Endothelial cell of umbilical vein (primary cell): ENCODE data around the gene ACOT11. TPM values are rescaled to one million over a fixed set of nuclear protein-coding genes. Genes with fewer than 3 reads are reported as not detected.

ENCODE experiments used
- BruUV-seq: library from RNA; stranded (reverse); fragments of 400-500 nt; replicated peaks from 2 replicates; lab custom pipeline; 2021; lab: Mats Ljungman, UMichigan
- CTCF ChIA-PET: fragments of 300-600, 350-600 bp; sonication (Branson Sonifier 250); formaldehyde crosslinking; loops from one replicate; lab custom pipeline; 2021; ENCODE audit warnings: antibody characterized with exemption, inconsistent platforms; lab: Charles Lee
- POLR2A ChIA-PET: fragments of 300-600, 350-600 bp; sonication (Branson Sonifier 250); formaldehyde crosslinking; loops from one replicate; lab custom pipeline; 2021; ENCODE audit warnings: antibody characterized with exemption, inconsistent platforms; lab: Charles Lee
- DNase-seq: peaks from one replicate; pipeline ENCODE4 v3.0.0-alpha.2; 2011; ENCODE audit warnings: low read depth, low spot score
- FAIRE-seq: peaks from 2 replicates; lab custom pipeline; 2011; peaks lifted over from hg19 to GRCh38; lab: Jason Lieb, UNC
- H2AFZ ChIP-seq: 2 replicates; pipeline ENCODE4 v1.6.0; 2012; ENCODE audit warnings: low read depth, low read length, control low read depth, inconsistent platforms
- H3K27ac ChIP-seq: 2 replicates; pipeline ENCODE4 v1.5.1; 2011; ENCODE audit warnings: low read depth, mild to moderate bottlenecking, control low read depth, low read length, moderate library complexity; ENCODE audit not compliant: insufficient read depth
- H3K27me3 ChIP-seq, 2 experiments: 2 replicates each; pipeline versions ENCODE4 v1.6.0 to v1.6.1; 2011; ENCODE audit warnings: low read length in 2 of 2, mixed read lengths in 1 of 2; ENCODE audit not compliant: control insufficient read depth in 2 of 2, insufficient read depth in 2 of 2
- H3K36me3 ChIP-seq, 2 experiments: 2 replicates in 1 of 2; 3 replicates in 1 of 2; pipeline ENCODE4 v1.5.1; 2011; ENCODE audit warnings: low read length in 2 of 2, mild to moderate bottlenecking in 1 of 2, moderate library complexity in 1 of 2; ENCODE audit not compliant: control insufficient read depth in 2 of 2, insufficient read depth in 2 of 2; ENCODE audit errors: extremely low read depth in 1 of 2
- H3K4me1 ChIP-seq: 3 replicates; pipeline ENCODE4 v1.5.1; 2011; ENCODE audit warnings: mild to moderate bottlenecking, low read length; ENCODE audit not compliant: control insufficient read depth, insufficient read depth; ENCODE audit errors: extremely low read depth
- H3K4me2 ChIP-seq: 2 replicates; pipeline ENCODE4 v1.6.1; 2011; ENCODE audit warnings: low read length, control low read depth, mixed read lengths; ENCODE audit not compliant: insufficient read depth
- H3K4me3 ChIP-seq, 3 experiments: fragments of 200-600 bp in 1 of 3; sonication (generic), shearing (Covaris generic) in 1 of 3; replicated peaks in 1 of 3; 2 replicates each; pipeline ENCODE4 v1.5.1; 2011 to 2016; ENCODE audit warnings: control low read depth in 3 of 3, low read length in 3 of 3, mild to moderate bottlenecking in 2 of 3, inconsistent platforms in 1 of 3, low read depth in 1 of 3, moderate library complexity in 1 of 3; ENCODE audit not compliant: insufficient read depth in 1 of 3
- H3K79me2 ChIP-seq: 2 replicates; pipeline ENCODE4 v1.6.0; 2012; ENCODE audit warnings: low read length, inconsistent platforms; ENCODE audit not compliant: control insufficient read depth, insufficient read depth
- H3K9ac ChIP-seq: replicated peaks from 2 replicates; pipeline ENCODE3; 2011; ENCODE audit warnings: low read length, control low read depth; ENCODE audit not compliant: insufficient read depth; ENCODE audit errors: extremely low read depth
- H3K9me1 ChIP-seq: replicated peaks from 3 replicates; pipeline ENCODE4 v1.6.0; 2011; ENCODE audit warnings: mild to moderate bottlenecking, low read length; ENCODE audit not compliant: control insufficient read depth, insufficient read depth; ENCODE audit errors: extremely low read depth
- H3K9me3 ChIP-seq: replicated peaks from 2 replicates; pipeline ENCODE4 v1.5.1; 2012; ENCODE audit warnings: low read length, inconsistent platforms; ENCODE audit not compliant: control insufficient read depth, insufficient read depth
- H4K20me1 ChIP-seq: replicated peaks from 2 replicates; pipeline ENCODE3; 2011; ENCODE audit warnings: mild to moderate bottlenecking, low read length; ENCODE audit not compliant: control insufficient read depth, insufficient read depth; ENCODE audit errors: extremely low read depth
- CTCF ChIP-seq, 2 donors: IDR thresholded peaks; 1 replicate in 1 of 2; 2 replicates in 1 of 2; pipeline ENCODE4 v1.5.1; 2011; ENCODE audit warnings: low read length in 2 of 2, mild to moderate bottlenecking in 2 of 2, moderate library complexity in 2 of 2, control low read depth in 1 of 2, inconsistent platforms in 1 of 2, low read depth in 1 of 2; ENCODE audit not compliant: insufficient read depth in 1 of 2; ENCODE audit errors: extremely low read depth in 1 of 2
- EZH2 ChIP-seq: IDR thresholded peaks from 2 replicates; pipeline ENCODE4 v1.6.1; 2012; ENCODE audit warnings: borderline replicate concordance, low read depth, mild to moderate bottlenecking, moderate library complexity, low read length, inconsistent platforms; ENCODE audit not compliant: severe bottlenecking
- FOS ChIP-seq: IDR thresholded peaks from 2 replicates; pipeline ENCODE4 v1.6.1; 2011; ENCODE audit warnings: mild to moderate bottlenecking, low read length, moderate library complexity, borderline replicate concordance; ENCODE audit not compliant: insufficient read depth
- GATA2 ChIP-seq: IDR thresholded peaks from 2 replicates; pipeline ENCODE4 v1.7.0; 2011; ENCODE audit warnings: low read depth, mild to moderate bottlenecking, moderate library complexity, mixed read lengths, low read length; ENCODE audit not compliant: insufficient read length, insufficient read depth
- JUN ChIP-seq: IDR thresholded peaks from 2 replicates; pipeline ENCODE4 v1.6.1; 2011; ENCODE audit warnings: borderline replicate concordance, low read depth; ENCODE audit not compliant: insufficient read length, insufficient read depth
- MAX ChIP-seq: IDR thresholded peaks from 2 replicates; pipeline ENCODE4 v1.6.1; 2011; ENCODE audit not compliant: insufficient read depth, insufficient read length
- MYC ChIP-seq: IDR thresholded peaks from one replicate; pipeline ENCODE4 v1.6.1; 2011; ENCODE audit warnings: mild to moderate bottlenecking, low read depth, low read length
- POLR2A ChIP-seq: IDR thresholded peaks from 2 replicates; pipeline ENCODE4 v1.6.1; 2012; ENCODE audit warnings: low read depth, mild to moderate bottlenecking, control low read depth, low read length
- POLR2AphosphoS5 ChIP-seq: IDR thresholded peaks from 2 replicates; pipeline ENCODE4 v1.6.1; 2012; ENCODE audit warnings: low read depth, mild to moderate bottlenecking, control low read depth, low read length, moderate library complexity; ENCODE audit not compliant: insufficient read depth
- dilution Hi-C: fragments of 300-500 bp; cut with MboI; formaldehyde crosslinking; loops from one replicate; pipeline ENCODE4 v1.15.0; 2019; ENCODE audit warnings: low sequenced_read_pairs; ENCODE audit not compliant: extremely low pct_ligation_motif_present
- intact Hi-C: fragments of 100-400 bp; cut with micrococcal nuclease; formaldehyde crosslinking; loops from one replicate; pipeline ENCODE4 v1.10.0; 2022
- polyA plus RNA-seq, 4 experiments: library from polyadenylated mRNA; depleted of rRNA in 3 of 4; stranded (reverse) in 3 of 4; unstranded in 1 of 4; fragments of >200 nt; gene quantifications; 2 replicates each; pipeline versions ENCODE4 v1.2.1 to v1.2.3, GENCODE V29; 2011 to 2012; ENCODE audit warnings: missing spikeins in 1 of 4
- total RNA-seq: library from RNA; stranded (reverse); gene quantifications from 2 replicates; pipeline ENCODE4 v1.2.3, GENCODE V29; 2021

ACOT11 gene
- total and polyA plus RNA-seq, 2 donors (not counting 3 experiments of a cell fraction or from before 2014, with no cell fraction given) = 4.5 to 5.4 TPM

DNA sequence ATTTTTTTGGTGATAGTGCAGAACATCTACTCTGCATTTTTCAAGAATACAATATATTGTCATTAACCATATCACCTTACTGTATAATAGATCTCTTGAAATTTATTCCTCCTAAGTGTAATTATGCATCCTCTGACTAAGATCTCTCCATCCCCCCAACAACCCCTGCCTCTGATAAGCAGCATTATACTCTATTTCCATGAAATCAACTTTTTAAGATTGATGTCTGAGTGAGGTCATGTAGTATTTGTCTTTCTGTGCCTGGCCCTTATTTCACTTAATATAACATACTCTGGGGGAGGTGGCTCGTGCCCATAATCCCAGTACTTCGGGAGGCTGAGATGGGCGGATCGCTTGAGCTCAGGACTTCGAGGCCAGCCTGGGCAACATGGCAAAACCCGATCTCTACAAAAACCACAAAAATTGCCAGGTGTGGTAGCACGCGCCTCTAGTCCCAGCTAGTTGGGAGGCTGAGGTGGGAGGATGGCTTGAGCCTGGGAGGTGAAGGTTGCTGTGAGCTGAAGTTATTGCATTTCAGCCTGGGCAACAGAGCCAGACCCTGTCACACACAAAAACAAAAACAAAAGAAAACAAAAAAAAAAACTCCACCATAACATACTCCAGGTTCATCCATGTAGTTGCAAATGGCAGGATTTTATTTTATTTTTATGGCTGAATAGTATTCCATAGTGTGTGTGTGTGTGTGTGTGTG is 5.7 kb downstream of the ACOT11 start:
- H3K27ac ChIP-seq = no peak overlapping the region
- H3K4me1 ChIP-seq = no peaks in the 10 kb centered on the region
- no peaks in the 10 kb centered on the region for H3K27me3 ChIP-seq
- BruUV-seq = no TSS peak
- dilution Hi-C loops = no loop called here
- H3K36me3 ChIP-seq = no peaks in the 10 kb centered on the region
- H3K9me1 ChIP-seq = no peaks in the 10 kb centered on the region
- H3K9me3 ChIP-seq = no peaks in the 10 kb centered on the region
- CTCF ChIA-PET = no interaction called here
- no peaks in the 10 kb centered on the region for H4K20me1 ChIP-seq
- FAIRE-seq = no peak
- no peak overlapping the region for H3K4me3 ChIP-seq
- no peak overlapping the region for H3K4me2 ChIP-seq
- no peaks in the 10 kb centered on the region for H3K79me2 ChIP-seq
- no peak overlapping the region for H2AFZ ChIP-seq
- no peak for DNase-seq
- POLR2A ChIA-PET = no interaction called here
- H3K9ac ChIP-seq = no peak overlapping the region
- no peak for TF ChIP-seq MYC
- TF ChIP-seq POLR2AphosphoS5 = no peak
- no peak for TF ChIP-seq JUN
- TF ChIP-seq GATA2 = no peak
- no peak for TF ChIP-seq MAX
- no peak for TF ChIP-seq CTCF (IDR thresholded peaks at IDR 0.05; ENCODE audit: extremely low read depth in 1 of 2, insufficient read depth in 1 of 2, low read depth in 1 of 2, low read length in 2 of 2)
- TF ChIP-seq FOS = no peak
- no peak for TF ChIP-seq POLR2A
- TF ChIP-seq EZH2 = no peak
- intact Hi-C loops = no loop called here
